GM12878 (cell line): ENCODE results near the gene ATN1. TPM values are rescaled to one million over a fixed set of nuclear protein-coding genes. Genes with fewer than 3 reads are reported as not detected.

ENCODE experiments used
- BCL11A ChIP-seq: IDR thresholded peaks from 2 replicates; pipeline ENCODE4 v1.6.1; 2011; ENCODE audit warnings: low read depth, low read length
- BHLHE40 ChIP-seq, 2 experiments: fragments of 450-650 bp in 1 of 2; IDR thresholded peaks; 2 replicates each; pipeline ENCODE4 v1.6.1; 2011 to 2017; ENCODE audit warnings: low read depth in 2 of 2, borderline replicate concordance in 1 of 2, improper control_type of control experiment in 1 of 2, low read length in 1 of 2, mild to moderate bottlenecking in 1 of 2
- CHD2 ChIP-seq: IDR thresholded peaks from 2 replicates; pipeline ENCODE4 v1.6.1; 2011; ENCODE audit warnings: low read depth, low read length, improper control_type of control experiment, borderline replicate concordance
- DPF2 ChIP-seq: fragments of 450-650 bp; IDR thresholded peaks from 2 replicates; pipeline ENCODE4 v1.6.1; 2017; ENCODE audit warnings: mild to moderate bottlenecking
- ESRRA ChIP-seq: IDR thresholded peaks from 2 replicates; pipeline ENCODE4 v1.6.1; 2012; ENCODE audit warnings: mild to moderate bottlenecking, low read length, improper control_type of control experiment
- HDAC6 ChIP-seq: fragments of 200-600 bp; sonication (generic); IDR thresholded peaks from one replicate; pipeline ENCODE4 v1.8.0; 2017; ENCODE audit warnings: antibody characterized with exemption; ENCODE audit not compliant: unreplicated experiment
- IKZF1 ChIP-seq: fragments of 450-650 bp; conservative IDR thresholded peaks from 2 replicates; pipeline ENCODE4 v1.6.1; 2017; ENCODE audit warnings: antibody characterized with exemption, mild to moderate bottlenecking
- LARP7 ChIP-seq: fragments of 450-650 bp; IDR thresholded peaks from 2 replicates; pipeline ENCODE4 v1.6.1; 2017; ENCODE audit warnings: mild to moderate bottlenecking
- MEF2A ChIP-seq: IDR thresholded peaks from 2 replicates; pipeline ENCODE4 v1.6.1; 2011; ENCODE audit warnings: low read depth, mild to moderate bottlenecking, low read length, moderate library complexity; ENCODE audit not compliant: insufficient read depth
- MEF2B ChIP-seq: fragments of 450-650 bp; IDR thresholded peaks from 2 replicates; pipeline ENCODE4 v1.6.1; 2018; ENCODE audit warnings: mild to moderate bottlenecking, moderate library complexity; ENCODE audit not compliant: partially characterized antibody, poor library complexity, severe bottlenecking
- NFIC ChIP-seq: IDR thresholded peaks from 2 replicates; pipeline ENCODE4 v1.6.1; 2012; ENCODE audit warnings: low read depth, mild to moderate bottlenecking, inconsistent platforms, low read length, moderate library complexity
- SP1 ChIP-seq: IDR thresholded peaks from one replicate; pipeline ENCODE4 v1.6.1; 2011; ENCODE audit warnings: low read depth, low read length
- SRF ChIP-seq, 2 experiments: IDR thresholded peaks; 2 replicates each; pipeline ENCODE4 v1.6.1; 2011; ENCODE audit warnings: low read depth in 2 of 2, low read length in 2 of 2, mild to moderate bottlenecking in 1 of 2, moderate library complexity in 1 of 2
- ZSCAN29 ChIP-seq: fragments of 450-650 bp; IDR thresholded peaks from 2 replicates; pipeline ENCODE4 v1.6.1; 2017; ENCODE audit warnings: mild to moderate bottlenecking, moderate library complexity
- ZZZ3 ChIP-seq: IDR thresholded peaks from 2 replicates; pipeline ENCODE4 v1.6.1; 2011; ENCODE audit warnings: low read depth; ENCODE audit not compliant: control insufficient read depth, insufficient read length
- polyA plus RNA-seq, 11 experiments: library from polyadenylated mRNA; depleted of rRNA in 4 of 11; unstranded in 6 of 11; stranded (reverse) in 5 of 11; fragments of >200 nt; fragmentation: Nextera tagmentation in 4 of 11; fragmentation: Illumina TruSeq in 1 of 11; extraction: Ambion mirVana in 4 of 11; extraction: Trizol in 1 of 11; gene quantifications; 1 replicate in 1 of 11; 2 replicates in 10 of 11; pipeline versions ENCODE4 v1.2.1 to v1.2.3, GENCODE V29; 2011 to 2016; ENCODE audit warnings: inconsistent platforms in 2 of 11, missing spikeins in 2 of 11, low read depth in 1 of 11
- total RNA-seq, 4 experiments: library from RNA; depleted of rRNA in 3 of 4; stranded (reverse); fragments of >200 nt in 3 of 4; fragmentation: Illumina TruSeq in 1 of 4; extraction: Trizol in 1 of 4; gene quantifications; 2 replicates each; pipeline versions ENCODE4 v1.2.1 to v1.2.3, GENCODE V29; 2013 to 2021
- TF ChIP-seq, protein P1 (sequence below): fragments of 450-650 bp; IDR thresholded peaks from 2 replicates; pipeline ENCODE4 v1.6.1; 2016; ENCODE audit warnings: mild to moderate bottlenecking
- TF ChIP-seq, protein P2 (sequence below): fragments of 450-650 bp; IDR thresholded peaks from 2 replicates; pipeline ENCODE4 v1.6.1; 2017; ENCODE audit warnings: mild to moderate bottlenecking, low read depth, inconsistent platforms; ENCODE audit not compliant: poor library complexity, severe bottlenecking
- TF ChIP-seq, protein P3 (sequence below): fragments of 450-650 bp; IDR thresholded peaks from 2 replicates; pipeline ENCODE4 v1.6.1; 2017; ENCODE audit warnings: low read depth, mild to moderate bottlenecking, moderate library complexity

The ATN1 gene
- total and polyA plus RNA-seq, 10 of the 15 experiments (the other 5 are each of a cell fraction or from before 2014, with no cell fraction given), result 0.08 to 44.5 (median 5.0) TPM

DNA sequence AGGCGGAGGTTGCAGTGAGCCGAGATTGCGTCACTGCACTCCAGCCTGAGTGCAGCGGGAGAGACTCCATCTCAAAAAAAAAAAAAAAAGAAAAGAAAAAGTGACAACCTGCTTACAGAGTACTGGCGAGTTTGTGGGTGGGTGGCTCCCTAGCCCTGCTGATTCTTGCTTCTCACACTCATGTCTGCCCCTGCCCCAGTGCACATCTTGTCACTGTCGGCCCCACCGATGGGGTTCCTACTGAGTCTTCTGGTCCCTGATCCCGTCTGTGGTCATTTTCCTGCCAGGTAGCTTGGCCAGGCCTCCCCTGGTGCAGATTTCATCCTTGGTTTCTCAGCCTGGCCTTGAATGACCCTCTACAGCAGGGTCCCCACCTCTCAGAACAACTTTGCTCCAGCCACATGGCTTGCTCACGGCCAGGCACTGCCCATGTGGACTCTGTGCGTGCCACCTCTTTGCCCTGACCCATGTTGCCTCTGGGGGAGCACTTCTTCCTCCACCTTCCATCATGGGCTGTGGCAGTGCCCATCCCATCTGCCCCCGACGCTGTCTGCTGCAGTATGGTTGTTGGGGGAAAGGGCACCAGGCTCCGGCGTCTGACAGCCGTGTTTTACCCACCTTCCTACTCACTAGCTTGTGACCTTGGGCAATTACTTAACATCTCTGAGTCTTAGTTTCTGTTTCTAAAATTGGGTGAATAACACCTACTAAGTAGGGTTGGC, 21.3 kb downstream of the ATN1 start (continued):
- TF ChIP-seq, protein P1, sequence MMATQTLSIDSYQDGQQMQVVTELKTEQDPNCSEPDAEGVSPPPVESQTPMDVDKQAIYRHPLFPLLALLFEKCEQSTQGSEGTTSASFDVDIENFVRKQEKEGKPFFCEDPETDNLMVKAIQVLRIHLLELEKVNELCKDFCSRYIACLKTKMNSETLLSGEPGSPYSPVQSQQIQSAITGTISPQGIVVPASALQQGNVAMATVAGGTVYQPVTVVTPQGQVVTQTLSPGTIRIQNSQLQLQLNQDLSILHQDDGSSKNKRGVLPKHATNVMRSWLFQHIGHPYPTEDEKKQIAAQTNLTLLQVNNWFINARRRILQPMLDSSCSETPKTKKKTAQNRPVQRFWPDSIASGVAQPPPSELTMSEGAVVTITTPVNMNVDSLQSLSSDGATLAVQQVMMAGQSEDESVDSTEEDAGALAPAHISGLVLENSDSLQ, result 0 out of 2 replicates have a peak, but pooled peaks have one; percentile 7
- TF ChIP-seq NFIC, result no peak
- 0 out of 2 replicates have a peak, but pooled peaks have one; percentile 28 for TF ChIP-seq CHD2
- 0 out of 2 replicates have a peak, but pooled peaks have one; percentile 21 for TF ChIP-seq BCL11A
- no peak for TF ChIP-seq HDAC6
- TF ChIP-seq, protein P2, sequence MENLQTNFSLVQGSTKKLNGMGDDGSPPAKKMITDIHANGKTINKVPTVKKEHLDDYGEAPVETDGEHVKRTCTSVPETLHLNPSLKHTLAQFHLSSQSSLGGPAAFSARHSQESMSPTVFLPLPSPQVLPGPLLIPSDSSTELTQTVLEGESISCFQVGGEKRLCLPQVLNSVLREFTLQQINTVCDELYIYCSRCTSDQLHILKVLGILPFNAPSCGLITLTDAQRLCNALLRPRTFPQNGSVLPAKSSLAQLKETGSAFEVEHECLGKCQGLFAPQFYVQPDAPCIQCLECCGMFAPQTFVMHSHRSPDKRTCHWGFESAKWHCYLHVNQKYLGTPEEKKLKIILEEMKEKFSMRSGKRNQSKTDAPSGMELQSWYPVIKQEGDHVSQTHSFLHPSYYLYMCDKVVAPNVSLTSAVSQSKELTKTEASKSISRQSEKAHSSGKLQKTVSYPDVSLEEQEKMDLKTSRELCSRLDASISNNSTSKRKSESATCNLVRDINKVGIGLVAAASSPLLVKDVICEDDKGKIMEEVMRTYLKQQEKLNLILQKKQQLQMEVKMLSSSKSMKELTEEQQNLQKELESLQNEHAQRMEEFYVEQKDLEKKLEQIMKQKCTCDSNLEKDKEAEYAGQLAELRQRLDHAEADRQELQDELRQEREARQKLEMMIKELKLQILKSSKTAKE, result peak; percentile 56
- no peak for TF ChIP-seq LARP7
- TF ChIP-seq BHLHE40 (IDR thresholded peaks at IDR 0.05; ENCODE audit: borderline replicate concordance in 1 of 2, low read depth in 2 of 2, low read length in 1 of 2), result peak in 1 of 2 experiments; percentile 26; a peak in 1 of 4 replicates
- TF ChIP-seq IKZF1, result peak; percentile 54
- TF ChIP-seq MEF2A, result peak; percentile 70
- TF ChIP-seq ZZZ3, result no peak
- TF ChIP-seq DPF2, result peak; percentile 77; the same call in 1 of the 2 replicates
- peak; percentile 80; the same call in 1 of the 2 replicates for TF ChIP-seq ESRRA
- no peak for TF ChIP-seq SRF (IDR thresholded peaks at IDR 0.05; ENCODE audit: low read depth in 2 of 2, low read length in 2 of 2)
- peak; percentile 8 for TF ChIP-seq SP1
- TF ChIP-seq ZSCAN29, result no peak
- peak; percentile 81 for TF ChIP-seq MEF2B
- TF ChIP-seq, protein P3, sequence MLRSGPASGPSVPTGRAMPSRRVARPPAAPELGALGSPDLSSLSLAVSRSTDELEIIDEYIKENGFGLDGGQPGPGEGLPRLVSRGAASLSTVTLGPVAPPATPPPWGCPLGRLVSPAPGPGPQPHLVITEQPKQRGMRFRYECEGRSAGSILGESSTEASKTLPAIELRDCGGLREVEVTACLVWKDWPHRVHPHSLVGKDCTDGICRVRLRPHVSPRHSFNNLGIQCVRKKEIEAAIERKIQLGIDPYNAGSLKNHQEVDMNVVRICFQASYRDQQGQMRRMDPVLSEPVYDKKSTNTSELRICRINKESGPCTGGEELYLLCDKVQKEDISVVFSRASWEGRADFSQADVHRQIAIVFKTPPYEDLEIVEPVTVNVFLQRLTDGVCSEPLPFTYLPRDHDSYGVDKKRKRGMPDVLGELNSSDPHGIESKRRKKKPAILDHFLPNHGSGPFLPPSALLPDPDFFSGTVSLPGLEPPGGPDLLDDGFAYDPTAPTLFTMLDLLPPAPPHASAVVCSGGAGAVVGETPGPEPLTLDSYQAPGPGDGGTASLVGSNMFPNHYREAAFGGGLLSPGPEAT, result peak; percentile 39; the same call in 1 of the 2 replicates
